ENCODE measurements around the gene CA14. TPM values are rescaled to one million over a fixed set of nuclear protein-coding genes. Genes with fewer than 3 reads are reported as not detected.

CA14 gene
- total RNA-seq, 1 experiment from 2014 or later: 42.0 TPM

GRCh38 chr1:150267896-150268295 is 10.3 kb downstream of the CA14 start:
- no peak for DNase-seq
- H4K20me1 ChIP-seq (ENCODE audit: control insufficient read depth, insufficient read depth, insufficient read length): no peaks in the 10 kb centered on the region
- H3K9me3 ChIP-seq (ENCODE audit: control insufficient read depth, low read depth, low read length): no peaks in the 10 kb centered on the region
- H3K14ac ChIP-seq (ENCODE audit: insufficient read depth, low read length): no peak overlapping the region
- Mint-ChIP-seq H3K4me1 (peaks cover 37 to 43% of the 10 kb centered on the region in 2 experiments), H3K4me3 (peak overlapping the region; percentile 100), H3K27me3 (ENCODE audit: low read depth) (no peaks in the 10 kb centered on the region), H3K27ac (peak overlapping the region; percentile 95 to 99 (median 98); a peak in 5 of 7 replicates), H3K9me3 (no peaks in the 10 kb centered on the region; a peak in 2 of 5 replicates), H3K36me3 (ENCODE audit: insufficient read depth in 1 of 3, low read depth in 3 of 3) (peaks cover 26 to 48% (median 46%) of the 10 kb centered on the region in 3 experiments)
- no peak overlapping the region for H2BK20ac ChIP-seq (ENCODE audit: low read depth, low read length, poor library complexity, severe bottlenecking)
- H2BK5ac ChIP-seq (ENCODE audit: insufficient read length, low read length): no peak overlapping the region
- no peak overlapping the region for H3T11ph ChIP-seq (ENCODE audit: low read length)
- H4K5ac ChIP-seq (ENCODE audit: insufficient read length, low read depth, low read length): no peak overlapping the region
- H3K4me1 ChIP-seq (ENCODE audit: insufficient read depth, low read length): no peaks in the 10 kb centered on the region; the same call in 1 of the 2 replicates
- H3K27ac ChIP-seq (ENCODE audit: insufficient read length, low read depth, low read length): no peak overlapping the region
- H4K8ac ChIP-seq (replicated peaks; ENCODE audit: insufficient read length, low read depth, low read length): no peak overlapping the region
- H2BK15ac ChIP-seq (ENCODE audit: low read depth, low read length): no peak overlapping the region
- no peak overlapping the region for H3K18ac ChIP-seq (ENCODE audit: insufficient read length, low read depth, low read length)
- no peak overlapping the region for H3K56ac ChIP-seq (ENCODE audit: insufficient read length, low read depth, low read length)
- H3K4ac ChIP-seq (ENCODE audit: low read depth, low read length): no peak overlapping the region
- WGBS (ENCODE audit: extremely low coverage, insufficient read length, low lambda C conversion rate): no CpG with 5 or more reads among the region's 6 CpGs
- H3K4me2 ChIP-seq (ENCODE audit: insufficient read depth, insufficient read length, low read length): peak overlapping the region; percentile 74
- peaks cover 6% of the 10 kb centered on the region; the same call in 1 of the 2 replicates for H3K79me2 ChIP-seq (ENCODE audit: insufficient read depth, low read length)
- H2AK5ac ChIP-seq (ENCODE audit: insufficient read length, low read length): no peak overlapping the region
- no peak overlapping the region for H4K91ac ChIP-seq (ENCODE audit: insufficient read length, low read depth, low read length)
- TF ChIP-seq, protein P1, sequence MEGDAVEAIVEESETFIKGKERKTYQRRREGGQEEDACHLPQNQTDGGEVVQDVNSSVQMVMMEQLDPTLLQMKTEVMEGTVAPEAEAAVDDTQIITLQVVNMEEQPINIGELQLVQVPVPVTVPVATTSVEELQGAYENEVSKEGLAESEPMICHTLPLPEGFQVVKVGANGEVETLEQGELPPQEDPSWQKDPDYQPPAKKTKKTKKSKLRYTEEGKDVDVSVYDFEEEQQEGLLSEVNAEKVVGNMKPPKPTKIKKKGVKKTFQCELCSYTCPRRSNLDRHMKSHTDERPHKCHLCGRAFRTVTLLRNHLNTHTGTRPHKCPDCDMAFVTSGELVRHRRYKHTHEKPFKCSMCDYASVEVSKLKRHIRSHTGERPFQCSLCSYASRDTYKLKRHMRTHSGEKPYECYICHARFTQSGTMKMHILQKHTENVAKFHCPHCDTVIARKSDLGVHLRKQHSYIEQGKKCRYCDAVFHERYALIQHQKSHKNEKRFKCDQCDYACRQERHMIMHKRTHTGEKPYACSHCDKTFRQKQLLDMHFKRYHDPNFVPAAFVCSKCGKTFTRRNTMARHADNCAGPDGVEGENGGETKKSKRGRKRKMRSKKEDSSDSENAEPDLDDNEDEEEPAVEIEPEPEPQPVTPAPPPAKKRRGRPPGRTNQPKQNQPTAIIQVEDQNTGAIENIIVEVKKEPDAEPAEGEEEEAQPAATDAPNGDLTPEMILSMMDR (conservative IDR thresholded peaks at IDR 0.05): no peak
- H3K9ac ChIP-seq (ENCODE audit: extremely low read depth, insufficient read length, low read length): peak overlapping the region; percentile 87
- peaks cover 20% of the 10 kb centered on the region for H3K23me2 ChIP-seq (ENCODE audit: insufficient read length, low read depth, low read length, poor library complexity, severe bottlenecking)
- no peak overlapping the region for H2AFZ ChIP-seq (ENCODE audit: low read length)
- no peak overlapping the region for H2BK120ac ChIP-seq (ENCODE audit: low read depth, low read length, poor library complexity, severe bottlenecking)
- H2BK12ac ChIP-seq (ENCODE audit: insufficient read length, low read depth, low read length): no peak overlapping the region
- H3K79me1 ChIP-seq (ENCODE audit: insufficient read depth, low read depth, low read length, poor library complexity, severe bottlenecking): peaks cover 5% of the 10 kb centered on the region
- no peaks in the 10 kb centered on the region for H3K27me3 ChIP-seq (ENCODE audit: insufficient read depth, low read length)
- H3K23ac ChIP-seq (ENCODE audit: insufficient read length, low read depth, low read length): no peak overlapping the region

Measured in H9 (cell line).